Erythroblast (primary cell): ENCODE data around the gene PITPNC1.

Source experiments
- GATA1 ChIP-seq: IDR thresholded peaks from 2 replicates; pipeline ENCODE4 v1.6.1; 2011; ENCODE audit warnings: low read depth, mild to moderate bottlenecking, control low read depth, low read length, moderate library complexity
- POLR2A ChIP-seq: IDR thresholded peaks from 2 replicates; pipeline ENCODE4 v1.6.1; 2011; ENCODE audit warnings: mild to moderate bottlenecking, low read length

DNA sequence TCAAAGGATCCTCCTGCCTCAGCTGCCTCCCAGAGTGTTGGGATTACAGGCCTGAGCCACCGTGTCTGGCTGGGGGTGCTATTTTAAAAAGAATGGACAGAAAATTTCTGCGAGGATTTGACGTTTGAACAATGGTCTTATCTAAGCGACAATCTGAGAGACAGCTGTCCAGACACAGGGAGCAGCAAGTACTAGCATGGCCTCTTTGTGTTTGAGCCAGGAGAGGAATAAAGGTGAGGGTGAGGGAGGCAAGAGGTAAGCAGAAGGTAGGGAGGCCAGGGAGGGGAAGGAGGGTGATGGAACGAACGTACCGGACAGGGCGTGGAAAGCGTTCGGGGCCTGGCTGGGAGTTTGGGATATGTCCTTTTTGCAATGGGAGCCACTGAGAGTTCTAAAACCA lies 59.2 kb downstream of the PITPNC1 start:
- no peak for TF ChIP-seq POLR2A
- no peak for TF ChIP-seq GATA1
